Endothelial cell (in vitro differentiated cells): ENCODE data around the gene ENTREP1. TPM values are rescaled to one million over a fixed set of nuclear protein-coding genes. Genes with fewer than 3 reads are reported as not detected.
"Not testable (repeated sequence)": the region's sequence is repeated elsewhere in the genome, so short reads cannot be mapped to it uniquely, and the experiment has no call there.

ENCODE experiments used
- DNase-seq: peaks from one replicate; pipeline ENCODE4 v3.0.0; 2021; ENCODE audit warnings: low spot score
- H3K27ac Mint-ChIP-seq: one replicate; pipeline ENCODE4 v1.8.0; 2021; ENCODE audit warnings: mixed read lengths, inconsistent platforms; ENCODE audit not compliant: unreplicated experiment
- H3K27me3 Mint-ChIP-seq: one replicate; pipeline ENCODE4 v1.8.0; 2021; ENCODE audit warnings: mild to moderate bottlenecking, moderate library complexity, mixed read lengths, inconsistent platforms; ENCODE audit not compliant: unreplicated experiment
- H3K36me3 Mint-ChIP-seq: one replicate; pipeline ENCODE4 v1.8.0; 2021; ENCODE audit warnings: mild to moderate bottlenecking, low read depth, mixed read lengths, inconsistent platforms; ENCODE audit not compliant: unreplicated experiment
- H3K4me1 Mint-ChIP-seq: one replicate; pipeline ENCODE4 v1.8.0; 2021; ENCODE audit warnings: mild to moderate bottlenecking, mixed read lengths, inconsistent platforms; ENCODE audit not compliant: unreplicated experiment
- H3K4me3 Mint-ChIP-seq: one replicate; pipeline ENCODE4 v1.8.0; 2021; ENCODE audit warnings: mild to moderate bottlenecking, mixed read lengths, inconsistent platforms; ENCODE audit not compliant: unreplicated experiment
- H3K9me3 Mint-ChIP-seq: one replicate; pipeline ENCODE4 v1.8.0; 2021; ENCODE audit warnings: mixed read lengths, inconsistent platforms; ENCODE audit not compliant: unreplicated experiment
- total RNA-seq: library from RNA; stranded (reverse); fragmentation: NEBNext Ultra II Directional; extraction: Animal tissue kit (Norgen Biotek cat#: 25700); gene quantifications from one replicate; pipeline ENCODE4 v1.2.1, GENCODE V29; 2021; ENCODE audit not compliant: unreplicated experiment
- TF ChIP-seq, protein P1 (sequence below): fragments of 200-600 bp; sonication (generic); IDR thresholded peaks from one replicate; pipeline ENCODE4 v1.5.0; 2021; ENCODE audit warnings: antibody characterized with exemption; ENCODE audit not compliant: unreplicated experiment

The ENTREP1 gene
- total RNA-seq, 1 donor from 2014 or later = 11.8 TPM

DNA sequence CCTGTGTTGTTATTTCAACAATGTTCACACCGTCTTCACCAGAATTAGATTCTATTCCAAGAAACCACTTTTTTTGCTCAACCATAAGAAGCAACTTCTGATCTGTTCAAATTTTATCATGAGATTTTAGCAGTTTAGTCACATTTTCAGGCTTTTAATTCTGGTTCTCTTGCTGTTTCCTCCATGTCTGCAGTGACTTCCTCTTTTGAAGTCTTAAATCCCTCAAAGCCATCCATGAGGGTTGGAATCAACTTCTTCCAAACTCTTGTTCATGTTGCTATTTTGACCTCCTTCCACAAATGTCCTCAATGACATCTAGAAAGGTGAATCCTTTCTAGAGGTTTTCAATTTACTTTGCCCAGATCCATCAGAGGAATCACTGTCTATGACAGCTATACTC lies 25.7 kb upstream of the ENTREP1 start:
- TF ChIP-seq, protein P1, sequence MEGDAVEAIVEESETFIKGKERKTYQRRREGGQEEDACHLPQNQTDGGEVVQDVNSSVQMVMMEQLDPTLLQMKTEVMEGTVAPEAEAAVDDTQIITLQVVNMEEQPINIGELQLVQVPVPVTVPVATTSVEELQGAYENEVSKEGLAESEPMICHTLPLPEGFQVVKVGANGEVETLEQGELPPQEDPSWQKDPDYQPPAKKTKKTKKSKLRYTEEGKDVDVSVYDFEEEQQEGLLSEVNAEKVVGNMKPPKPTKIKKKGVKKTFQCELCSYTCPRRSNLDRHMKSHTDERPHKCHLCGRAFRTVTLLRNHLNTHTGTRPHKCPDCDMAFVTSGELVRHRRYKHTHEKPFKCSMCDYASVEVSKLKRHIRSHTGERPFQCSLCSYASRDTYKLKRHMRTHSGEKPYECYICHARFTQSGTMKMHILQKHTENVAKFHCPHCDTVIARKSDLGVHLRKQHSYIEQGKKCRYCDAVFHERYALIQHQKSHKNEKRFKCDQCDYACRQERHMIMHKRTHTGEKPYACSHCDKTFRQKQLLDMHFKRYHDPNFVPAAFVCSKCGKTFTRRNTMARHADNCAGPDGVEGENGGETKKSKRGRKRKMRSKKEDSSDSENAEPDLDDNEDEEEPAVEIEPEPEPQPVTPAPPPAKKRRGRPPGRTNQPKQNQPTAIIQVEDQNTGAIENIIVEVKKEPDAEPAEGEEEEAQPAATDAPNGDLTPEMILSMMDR = no peak
- H3K9me3 Mint-ChIP-seq = no peaks in the 10 kb centered on the region
- no peak overlapping the region for H3K4me3 Mint-ChIP-seq
- H3K4me1 Mint-ChIP-seq = peaks cover 5% of the 10 kb centered on the region
- H3K36me3 Mint-ChIP-seq = no peaks in the 10 kb centered on the region
- no peak overlapping the region for H3K27ac Mint-ChIP-seq
- H3K27me3 Mint-ChIP-seq = no peaks in the 10 kb centered on the region
- no peak for DNase-seq

DNA sequence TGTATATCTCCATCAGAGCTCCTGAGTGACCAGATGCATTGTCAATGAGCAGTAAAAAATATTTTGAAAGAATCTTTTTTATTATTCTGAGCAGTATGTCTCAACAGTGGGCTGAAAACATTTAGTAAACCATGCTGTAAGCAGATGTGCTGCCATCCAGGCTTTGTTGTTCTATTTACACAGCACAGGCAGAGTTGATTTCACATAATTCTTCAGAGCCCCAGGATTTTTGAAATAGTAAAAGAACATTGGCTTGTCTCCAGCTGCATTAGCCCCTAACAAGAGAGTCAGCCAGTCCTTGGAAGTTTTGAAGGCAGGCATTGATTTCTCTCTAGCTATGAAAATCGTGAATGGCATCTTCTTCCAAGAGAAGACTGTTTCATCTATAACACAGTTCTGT lies 25.2 kb upstream of the ENTREP1 start:
- Mint-ChIP-seq H3K4me1 (peaks cover 5% of the 10 kb centered on the region), H3K36me3 (no peaks in the 10 kb centered on the region), H3K27me3 (no peaks in the 10 kb centered on the region)

DNA sequence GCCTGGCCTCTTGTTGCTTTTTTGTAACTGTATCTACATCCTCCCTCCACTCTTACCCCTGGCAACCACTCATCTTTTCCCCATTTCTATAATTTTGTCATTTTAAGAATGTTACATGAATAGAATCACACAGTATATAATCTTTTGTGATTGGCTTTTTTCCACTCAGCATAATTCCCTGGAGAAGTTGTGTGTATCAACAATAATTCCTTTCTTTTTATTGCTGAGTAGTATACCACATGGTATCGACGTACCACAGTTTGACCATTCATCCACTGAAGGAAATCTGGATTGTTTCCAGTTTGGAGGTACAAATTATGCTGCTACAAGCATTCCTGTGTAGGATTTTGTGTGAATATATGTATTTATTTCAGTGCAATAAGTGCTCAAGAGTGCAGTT lies 21.7 kb upstream of the ENTREP1 start:
- Mint-ChIP-seq H3K36me3 (no peaks in the 10 kb centered on the region), H3K4me1 (peaks cover 5% of the 10 kb centered on the region), H3K4me3 (no peak overlapping the region), H3K27ac (no peak overlapping the region), H3K9me3 (no peaks in the 10 kb centered on the region), H3K27me3 (no peaks in the 10 kb centered on the region)
- DNase-seq = no peak
- TF ChIP-seq, protein P1 = no peak

More for the DNA sequence above, 25.2 kb upstream of the ENTREP1 start:
- H3K27ac Mint-ChIP-seq = no peak overlapping the region
- TF ChIP-seq, protein P1 = no peak
- no peak for DNase-seq
- H3K4me3 Mint-ChIP-seq = no peak overlapping the region
- H3K9me3 Mint-ChIP-seq = no peaks in the 10 kb centered on the region

DNA sequence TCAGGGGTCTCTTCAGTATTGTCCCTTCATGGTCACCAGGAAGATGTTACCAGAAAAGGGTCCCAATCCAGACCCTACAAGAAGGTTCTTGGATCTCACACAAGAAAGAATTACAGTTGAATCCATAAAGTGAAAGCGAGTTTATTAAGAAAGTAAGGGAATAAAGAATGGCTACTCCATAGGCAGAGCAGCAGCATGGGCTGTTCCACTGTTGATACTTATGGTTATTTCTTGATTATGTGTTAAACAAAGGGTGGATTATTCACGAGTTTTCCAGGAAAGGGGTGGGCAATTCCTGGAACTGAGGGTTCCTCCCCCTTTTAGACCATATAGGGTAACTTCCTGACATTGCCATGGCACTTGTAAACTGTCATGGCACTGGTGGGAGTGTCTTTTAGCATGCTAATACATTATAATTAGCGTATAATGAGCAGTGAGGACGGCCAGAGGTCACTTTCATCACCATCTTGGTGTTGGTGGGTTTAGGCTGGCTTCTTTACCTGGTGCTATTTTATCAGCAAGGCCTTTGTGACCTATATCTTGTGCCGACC lies 18.0 kb upstream of the ENTREP1 start:
- not testable (repeated sequence) for H3K27ac Mint-ChIP-seq, H3K36me3 Mint-ChIP-seq, H3K27me3 Mint-ChIP-seq, H3K9me3 Mint-ChIP-seq, H3K4me1 Mint-ChIP-seq, H3K4me3 Mint-ChIP-seq, DNase-seq

DNA sequence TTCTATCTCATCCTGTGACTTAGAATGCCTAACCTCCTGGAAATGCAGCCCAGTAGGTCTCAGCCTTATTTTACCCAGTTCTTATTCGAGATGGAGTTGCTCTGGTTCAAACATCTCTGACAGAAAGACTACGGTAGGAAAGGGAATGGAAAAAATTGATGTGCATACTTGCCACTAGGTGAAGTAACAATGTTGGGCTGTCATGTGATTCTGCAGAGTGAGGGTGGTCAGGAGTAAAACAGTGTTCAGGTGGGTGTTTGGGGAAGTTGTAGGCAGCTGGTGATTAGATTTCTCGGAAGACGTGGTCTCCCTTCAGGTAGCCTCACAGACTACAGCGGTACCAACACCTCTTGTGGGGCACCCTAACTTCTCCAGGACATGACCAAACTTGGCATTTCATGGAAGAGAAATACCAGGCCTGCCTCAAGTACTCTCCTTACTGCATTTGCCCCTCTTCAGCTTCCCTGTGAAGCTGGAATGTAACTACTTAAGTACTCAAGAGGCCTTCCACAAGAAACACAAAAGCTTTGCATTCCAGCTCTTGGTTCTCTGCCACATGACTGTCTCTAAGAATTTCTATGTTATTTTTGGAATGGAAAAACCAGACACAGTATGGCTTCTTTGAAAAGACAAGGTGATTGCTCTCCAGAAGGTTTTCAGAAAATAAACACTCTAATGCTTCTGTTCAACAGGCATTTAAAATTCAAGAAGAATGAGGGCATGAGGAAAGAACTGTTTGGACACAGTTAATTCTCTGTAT lies 17.4 kb upstream of the ENTREP1 start:
- H3K36me3 Mint-ChIP-seq = peaks cover 11% of the 10 kb centered on the region
- TF ChIP-seq, protein P1 = no peak
- no peaks in the 10 kb centered on the region for H3K4me1 Mint-ChIP-seq
- H3K27me3 Mint-ChIP-seq = no peaks in the 10 kb centered on the region
- peaks cover 11% of the 10 kb centered on the region for H3K9me3 Mint-ChIP-seq
- no peak overlapping the region for H3K27ac Mint-ChIP-seq
- H3K4me3 Mint-ChIP-seq = no peak overlapping the region
- no peak for DNase-seq
